WTC11 (cell line): ENCODE measurements around the gene ARHGAP4. TPM values are rescaled to one million over a fixed set of nuclear protein-coding genes. Genes with fewer than 3 reads are reported as not detected.

Source experiments
- ATAC-seq: fragments of 200-7000 bp; cut with Tn5 transposase; 2 replicates; pipeline ENCODE4 v1.10.0; 2021; ENCODE audit warnings: mild to moderate bottlenecking, moderate library complexity
- CTCF ChIA-PET: fragments of 300-600 bp; sonication (Branson Sonifier 250); formaldehyde crosslinking; loops from one replicate; lab custom pipeline; 2021; ENCODE audit warnings: antibody characterized with exemption; lab: Charles Lee
- POLR2A ChIA-PET: fragments of 350-600 bp; sonication (Branson Sonifier 250); formaldehyde crosslinking; loops from one replicate; lab custom pipeline; 2021; ENCODE audit warnings: antibody characterized with exemption; lab: Charles Lee
- DNase-seq: peaks from one replicate; pipeline ENCODE4 v3.0.0; 2021; ENCODE audit warnings: low spot score
- H3K27ac Mint-ChIP-seq: 2 replicates; pipeline ENCODE4 v1.8.0; 2021; ENCODE audit warnings: mixed read lengths
- H3K27me3 Mint-ChIP-seq: 2 replicates; pipeline ENCODE4 v1.8.0; 2021; ENCODE audit warnings: low read depth, mild to moderate bottlenecking, moderate library complexity, mixed read lengths
- H3K36me3 Mint-ChIP-seq: 2 replicates; pipeline ENCODE4 v1.8.0; 2021; ENCODE audit warnings: mixed read lengths
- H3K4me1 Mint-ChIP-seq: 2 replicates; pipeline ENCODE4 v1.8.0; 2022; ENCODE audit warnings: mixed read lengths
- H3K4me3 Mint-ChIP-seq: 2 replicates; pipeline ENCODE4 v1.8.0; 2021; ENCODE audit warnings: mild to moderate bottlenecking, moderate library complexity, mixed read lengths
- H3K9me3 Mint-ChIP-seq: 2 replicates; pipeline ENCODE4 v1.8.0; 2021; ENCODE audit warnings: mixed read lengths
- CREM ChIP-seq: sonication (generic); formaldehyde crosslinking; IDR thresholded peaks from 2 replicates; pipeline ENCODE4 v1.8.1; 2022; ENCODE audit warnings: mild to moderate bottlenecking, missing genetic modification reagents, moderate library complexity
- FOXP1 ChIP-seq: sonication (generic); formaldehyde crosslinking; IDR thresholded peaks from 2 replicates; pipeline ENCODE4 v1.8.0; 2022; ENCODE audit warnings: missing genetic modification reagents, mild to moderate bottlenecking, moderate library complexity, borderline replicate concordance
- GTF2I ChIP-seq: fragments of 250-450 bp; sonication (Bioruptor Pico); conservative IDR thresholded peaks from 2 replicates; pipeline ENCODE4 v1.4.0; 2021; ENCODE audit warnings: mild to moderate bottlenecking
- SP1 ChIP-seq: sonication (generic); formaldehyde crosslinking; conservative IDR thresholded peaks from 2 replicates; pipeline ENCODE4 v1.8.1; 2022; ENCODE audit warnings: missing genetic modification reagents
- ZNF219 ChIP-seq: sonication (generic); formaldehyde crosslinking; IDR thresholded peaks from 2 replicates; pipeline ENCODE4 v1.8.0; 2023; ENCODE audit warnings: missing genetic modification reagents, mild to moderate bottlenecking, borderline replicate concordance
- ZNF232 ChIP-seq: sonication (generic); formaldehyde crosslinking; IDR thresholded peaks from 2 replicates; pipeline ENCODE4 v1.8.0; 2022; ENCODE audit warnings: mild to moderate bottlenecking, missing genetic modification reagents
- ZNF263 ChIP-seq: sonication (generic); formaldehyde crosslinking; IDR thresholded peaks from 2 replicates; pipeline ENCODE4 v1.8.1; 2022; ENCODE audit warnings: low read depth, mild to moderate bottlenecking, moderate library complexity, missing genetic modification reagents
- total RNA-seq: library from RNA; stranded (reverse); gene quantifications from 3 replicates; pipeline ENCODE4 v1.2.3, GENCODE V29; 2021
- TF ChIP-seq, protein P1 (sequence below): sonication (generic); formaldehyde crosslinking; IDR thresholded peaks from 2 replicates; pipeline ENCODE4 v1.8.1; 2023; ENCODE audit warnings: mild to moderate bottlenecking, missing genetic modification reagents, moderate library complexity
- TF ChIP-seq, protein P2 (sequence below): sonication (generic); formaldehyde crosslinking; IDR thresholded peaks from 2 replicates; pipeline ENCODE4 v1.8.0; 2022; ENCODE audit warnings: mild to moderate bottlenecking, missing genetic modification reagents
- TF ChIP-seq, protein P3 (sequence below): sonication (generic); formaldehyde crosslinking; IDR thresholded peaks from 2 replicates; pipeline ENCODE4 v1.8.1; 2023; ENCODE audit warnings: mild to moderate bottlenecking, moderate library complexity, missing genetic modification reagents
- TF ChIP-seq, protein P4 (sequence below): fragments of 250-450 bp; sonication (Bioruptor Pico); IDR thresholded peaks from 2 replicates; pipeline ENCODE4 v1.9.0; 2021; ENCODE audit warnings: mild to moderate bottlenecking
- TF ChIP-seq, protein P5 (sequence below): sonication (generic); formaldehyde crosslinking; IDR thresholded peaks from 2 replicates; pipeline ENCODE4 v1.8.0; 2022; ENCODE audit warnings: mild to moderate bottlenecking, missing genetic modification reagents

The ARHGAP4 gene
- total RNA-seq, 1 experiment from 2014 or later = 52.1 TPM

DNA sequence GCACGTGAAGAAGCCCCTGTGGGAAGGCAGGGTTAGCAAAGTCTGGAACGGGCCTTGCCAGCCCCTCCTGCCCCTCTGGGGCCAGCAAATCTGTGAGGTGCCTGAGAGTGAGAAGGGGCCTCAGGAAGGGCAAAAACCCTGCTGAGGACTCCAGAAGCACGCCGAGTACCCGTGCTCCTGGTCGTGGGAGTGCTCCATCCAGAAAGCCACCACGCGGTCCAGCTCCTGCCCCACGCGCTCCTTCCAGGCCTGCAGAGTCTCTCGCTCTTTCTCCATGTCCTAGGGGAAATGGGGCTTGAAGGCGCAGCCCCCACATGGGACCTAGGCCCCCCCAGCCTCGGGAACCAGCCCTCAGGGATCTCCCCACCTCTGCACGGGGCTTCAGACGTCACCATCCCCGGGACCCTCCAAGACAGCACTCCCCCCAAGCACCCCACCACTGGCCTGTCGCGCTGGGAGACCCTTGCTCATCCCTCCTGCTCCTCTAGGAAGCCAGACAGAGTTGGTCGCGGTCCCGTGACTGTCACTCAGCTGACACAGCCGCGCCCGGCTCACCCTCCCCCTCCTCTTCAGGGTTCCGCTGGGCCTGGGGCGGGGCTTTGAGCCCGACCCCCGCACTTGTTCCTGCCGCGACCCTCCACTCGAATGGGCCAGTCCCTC is 18.2 kb upstream of the ARHGAP4 start, which contains the start of gene RENBP:
RENBP (minus strand) TSS at position 504 of the 660 bp plus-strand sequence; CDS start at position 471, 33 bp downstream.
- peak; percentile 57 for DNase-seq
- no peaks in the 10 kb centered on the region for H3K27me3 Mint-ChIP-seq
- ChIA-PET CTCF (interaction anchor here (1.0 to 7.3 kb wide), 5 partner anchors 8 to 60 kb away, joined by 3 to 116 read pairs (median 3); partner anchors contain the start of gene ARHGAP4), POLR2A (interaction anchor here (0.6 to 1.4 kb wide), 2 partner anchors 8 to 16 kb away, joined by 4 to 8 read pairs; no protein-coding TSS in a partner anchor)
- H3K4me3 Mint-ChIP-seq = peak within 1 kb of the TSS; percentile 56
- TF ChIP-seq, protein P1, sequence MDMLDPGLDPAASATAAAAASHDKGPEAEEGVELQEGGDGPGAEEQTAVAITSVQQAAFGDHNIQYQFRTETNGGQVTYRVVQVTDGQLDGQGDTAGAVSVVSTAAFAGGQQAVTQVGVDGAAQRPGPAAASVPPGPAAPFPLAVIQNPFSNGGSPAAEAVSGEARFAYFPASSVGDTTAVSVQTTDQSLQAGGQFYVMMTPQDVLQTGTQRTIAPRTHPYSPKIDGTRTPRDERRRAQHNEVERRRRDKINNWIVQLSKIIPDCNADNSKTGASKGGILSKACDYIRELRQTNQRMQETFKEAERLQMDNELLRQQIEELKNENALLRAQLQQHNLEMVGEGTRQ (CRISPR knock-in tag) = peak; percentile 60
- TF ChIP-seq, protein P2, sequence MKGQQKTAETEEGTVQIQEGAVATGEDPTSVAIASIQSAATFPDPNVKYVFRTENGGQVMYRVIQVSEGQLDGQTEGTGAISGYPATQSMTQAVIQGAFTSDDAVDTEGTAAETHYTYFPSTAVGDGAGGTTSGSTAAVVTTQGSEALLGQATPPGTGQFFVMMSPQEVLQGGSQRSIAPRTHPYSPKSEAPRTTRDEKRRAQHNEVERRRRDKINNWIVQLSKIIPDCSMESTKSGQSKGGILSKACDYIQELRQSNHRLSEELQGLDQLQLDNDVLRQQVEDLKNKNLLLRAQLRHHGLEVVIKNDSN (CRISPR knock-in tag) = peak; percentile 58; the same call in 1 of the 2 replicates
- TF ChIP-seq ZNF263 (peak; percentile 75; the same call in 1 of the 2 replicates), GTF2I (CRISPR knock-in tag) (no peak), CREM (CRISPR knock-in tag) (no peak), SP1 (CRISPR knock-in tag) (no peak), FOXP1 (CRISPR knock-in tag) (no peak), ZNF219 (no peak)
- H3K36me3 Mint-ChIP-seq = no peaks in the 10 kb centered on the region
- ATAC-seq = peak; percentile 24
- no peaks in the 10 kb centered on the region for H3K9me3 Mint-ChIP-seq
- H3K4me1 Mint-ChIP-seq = peaks cover 24% of the 10 kb centered on the region
- no peak within 1 kb of the TSS for H3K27ac Mint-ChIP-seq

DNA sequence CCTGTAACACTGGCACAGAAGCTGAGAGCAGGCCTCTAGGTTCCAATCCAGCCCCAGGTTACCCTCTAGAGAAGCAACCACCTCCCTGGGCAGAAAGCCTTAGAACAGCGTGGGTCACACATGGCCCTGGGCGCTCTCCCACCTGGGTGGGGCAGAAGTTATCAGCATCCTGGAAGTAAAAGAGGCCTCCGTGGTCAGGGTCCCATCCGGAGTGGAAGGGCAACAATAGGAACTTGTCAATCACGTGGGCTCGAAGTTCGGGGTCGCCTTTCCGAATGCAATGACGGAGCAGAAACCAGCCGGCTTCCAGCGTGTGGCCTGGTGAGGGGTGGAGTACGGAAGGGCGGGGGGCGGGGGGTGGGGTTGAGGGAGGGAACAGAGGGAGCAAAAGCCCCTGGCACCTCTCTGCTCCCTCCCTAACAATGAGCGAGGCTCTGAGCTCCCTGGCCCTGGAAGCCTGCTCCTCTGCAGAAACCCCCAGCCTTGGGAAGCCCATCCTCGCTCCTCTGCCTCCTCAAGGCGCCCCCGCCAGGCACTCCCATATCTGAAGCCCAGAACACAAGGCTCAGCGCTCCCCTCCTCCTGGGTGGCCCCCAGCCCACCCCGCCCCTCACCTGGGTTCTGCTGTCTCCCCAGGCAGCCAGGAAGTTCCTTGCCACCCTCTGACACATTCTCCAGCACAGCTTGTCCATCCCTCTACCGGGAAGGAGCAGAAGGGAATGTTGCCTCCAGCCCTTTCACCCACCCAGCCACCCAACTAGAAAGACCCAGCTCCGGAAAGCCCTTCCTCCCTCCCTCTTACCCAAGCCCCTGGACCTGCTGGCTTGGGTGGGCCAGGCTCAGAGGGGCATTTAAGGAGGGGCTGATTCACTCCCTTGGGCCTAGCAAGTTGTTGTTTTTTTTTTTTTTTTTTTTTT is 15.5 kb upstream of the ARHGAP4 start:
- ChIA-PET CTCF (interaction anchor here (0.6 to 1.6 kb wide), 7 partner anchors 13 to 273 kb away, joined by 3 to 6 read pairs (median 4); no protein-coding TSS in a partner anchor), POLR2A (interaction anchor here (0.7 to 1.5 kb wide), 3 partner anchors 13 to 113 kb away, joined by 4 to 8 read pairs (median 5); no protein-coding TSS in a partner anchor)
- no peaks in the 10 kb centered on the region for H3K27me3 Mint-ChIP-seq
- peak overlapping the region; percentile 90 for H3K27ac Mint-ChIP-seq
- no peaks in the 10 kb centered on the region for H3K9me3 Mint-ChIP-seq
- peaks cover 15% of the 10 kb centered on the region for H3K4me1 Mint-ChIP-seq
- DNase-seq (no peak), ATAC-seq (peak; percentile 38)
- TF ChIP-seq, protein P3, sequence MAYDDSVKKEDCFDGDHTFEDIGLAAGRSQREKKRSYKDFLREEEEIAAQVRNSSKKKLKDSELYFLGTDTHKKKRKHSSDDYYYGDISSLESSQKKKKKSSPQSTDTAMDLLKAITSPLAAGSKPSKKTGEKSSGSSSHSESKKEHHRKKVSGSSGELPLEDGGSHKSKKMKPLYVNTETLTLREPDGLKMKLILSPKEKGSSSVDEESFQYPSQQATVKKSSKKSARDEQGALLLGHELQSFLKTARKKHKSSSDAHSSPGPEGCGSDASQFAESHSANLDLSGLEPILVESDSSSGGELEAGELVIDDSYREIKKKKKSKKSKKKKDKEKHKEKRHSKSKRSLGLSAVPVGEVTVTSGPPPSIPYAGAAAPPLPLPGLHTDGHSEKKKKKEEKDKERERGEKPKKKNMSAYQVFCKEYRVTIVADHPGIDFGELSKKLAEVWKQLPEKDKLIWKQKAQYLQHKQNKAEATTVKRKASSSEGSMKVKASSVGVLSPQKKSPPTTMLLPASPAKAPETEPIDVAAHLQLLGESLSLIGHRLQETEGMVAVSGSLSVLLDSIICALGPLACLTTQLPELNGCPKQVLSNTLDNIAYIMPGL (CRISPR knock-in tag) = no peak
- TF ChIP-seq, protein P4, sequence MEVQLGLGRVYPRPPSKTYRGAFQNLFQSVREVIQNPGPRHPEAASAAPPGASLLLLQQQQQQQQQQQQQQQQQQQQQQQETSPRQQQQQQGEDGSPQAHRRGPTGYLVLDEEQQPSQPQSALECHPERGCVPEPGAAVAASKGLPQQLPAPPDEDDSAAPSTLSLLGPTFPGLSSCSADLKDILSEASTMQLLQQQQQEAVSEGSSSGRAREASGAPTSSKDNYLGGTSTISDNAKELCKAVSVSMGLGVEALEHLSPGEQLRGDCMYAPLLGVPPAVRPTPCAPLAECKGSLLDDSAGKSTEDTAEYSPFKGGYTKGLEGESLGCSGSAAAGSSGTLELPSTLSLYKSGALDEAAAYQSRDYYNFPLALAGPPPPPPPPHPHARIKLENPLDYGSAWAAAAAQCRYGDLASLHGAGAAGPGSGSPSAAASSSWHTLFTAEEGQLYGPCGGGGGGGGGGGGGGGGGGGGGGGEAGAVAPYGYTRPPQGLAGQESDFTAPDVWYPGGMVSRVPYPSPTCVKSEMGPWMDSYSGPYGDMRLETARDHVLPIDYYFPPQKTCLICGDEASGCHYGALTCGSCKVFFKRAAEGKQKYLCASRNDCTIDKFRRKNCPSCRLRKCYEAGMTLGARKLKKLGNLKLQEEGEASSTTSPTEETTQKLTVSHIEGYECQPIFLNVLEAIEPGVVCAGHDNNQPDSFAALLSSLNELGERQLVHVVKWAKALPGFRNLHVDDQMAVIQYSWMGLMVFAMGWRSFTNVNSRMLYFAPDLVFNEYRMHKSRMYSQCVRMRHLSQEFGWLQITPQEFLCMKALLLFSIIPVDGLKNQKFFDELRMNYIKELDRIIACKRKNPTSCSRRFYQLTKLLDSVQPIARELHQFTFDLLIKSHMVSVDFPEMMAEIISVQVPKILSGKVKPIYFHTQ (CRISPR knock-in tag) = no peak
- TF ChIP-seq, protein P5, sequence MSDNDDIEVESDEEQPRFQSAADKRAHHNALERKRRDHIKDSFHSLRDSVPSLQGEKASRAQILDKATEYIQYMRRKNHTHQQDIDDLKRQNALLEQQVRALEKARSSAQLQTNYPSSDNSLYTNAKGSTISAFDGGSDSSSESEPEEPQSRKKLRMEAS = 0 out of 2 replicates have a peak, but pooled peaks have one; percentile 25
- TF ChIP-seq, protein P1 (CRISPR knock-in tag) = peak; percentile 43
- TF ChIP-seq ZNF232 (CRISPR knock-in tag) = no peak
- H3K36me3 Mint-ChIP-seq = no peaks in the 10 kb centered on the region
- peak overlapping the region; percentile 52 for H3K4me3 Mint-ChIP-seq
